ENCODE data around the gene MBNL2. TPM values are rescaled to one million over a fixed set of nuclear protein-coding genes. Genes with fewer than 3 reads are reported as not detected.

The MBNL2 gene
- total RNA-seq, 3 donors from 2014 or later (not counting 1 experiment from before 2014, with no cell fraction given), result 30.9 to 38.3 (median 33.1) TPM

GRCh38 chr13:97229699-97230098 lies 7.6 kb downstream of the MBNL2 start:
- Mint-ChIP-seq H3K27ac (peak overlapping the region in 1 of 2 donors; percentile 52), H3K4me3 (no peak overlapping the region), H3K4me1 (peaks cover 71 to 75% of the 10 kb centered on the region in 2 donors), H3K9me3 (no peaks in the 10 kb centered on the region), H3K36me3 (no peaks in the 10 kb centered on the region), H3K27me3 (ENCODE audit: low read depth in 2 of 2) (no peaks in the 10 kb centered on the region)
- no peak for TF ChIP-seq CTCF (IDR thresholded peaks at IDR 0.05)
- intact Hi-C loops (cut with micrococcal nuclease), result loop anchor here (5.0 kb wide), 1 partner anchor 33 kb away; no protein-coding TSS in a partner anchor
- ATAC-seq, result no peak
- no peaks in the 10 kb centered on the region for H3K27me3 ChIP-seq (ENCODE audit: control insufficient read depth, insufficient read depth, low read length)
- no peaks in the 10 kb centered on the region for H3K9me3 ChIP-seq (ENCODE audit: control insufficient read depth, insufficient read depth, low read length)
- no peak overlapping the region for H3K4me3 ChIP-seq (ENCODE audit: low read length)
- no peak for DNase-seq
- no peaks in the 10 kb centered on the region for H3K36me3 ChIP-seq (ENCODE audit: control insufficient read depth, insufficient read depth, low read length)
- peaks cover 30% of the 10 kb centered on the region for H3K4me1 ChIP-seq (ENCODE audit: control insufficient read depth, insufficient read depth, low read length)
- no peak overlapping the region for H3K27ac ChIP-seq (ENCODE audit: low read length)
- 93% methylated on average over 3 of the region's 3 CpGs for WGBS (ENCODE audit: insufficient coverage)

- H3K9me3 Mint-ChIP-seq, result no peaks in the 10 kb centered on the region
- Histone ChIP-seq H3K9me3 (ENCODE audit: control insufficient read depth, insufficient read depth, low read length) (no peaks in the 10 kb centered on the region), H3K4me1 (ENCODE audit: control insufficient read depth, insufficient read depth, low read length) (peaks cover 15% of the 10 kb centered on the region), H3K27ac (ENCODE audit: low read length) (no peak overlapping the region), H3K36me3 (ENCODE audit: control insufficient read depth, insufficient read depth, low read length) (no peaks in the 10 kb centered on the region), H3K27me3 (ENCODE audit: control insufficient read depth, insufficient read depth, low read length) (no peaks in the 10 kb centered on the region), H3K4me3 (ENCODE audit: low read length) (no peak overlapping the region)
- ATAC-seq (no peak), DNase-seq (no peak)
- no peaks in the 10 kb centered on the region for H3K36me3 Mint-ChIP-seq
- intact Hi-C loops (cut with micrococcal nuclease), result no loop called here
- no peaks in the 10 kb centered on the region for H3K27me3 Mint-ChIP-seq (ENCODE audit: low read depth in 2 of 2)
- H3K4me1 Mint-ChIP-seq, result peaks cover 64 to 66% of the 10 kb centered on the region in 2 donors
- peak overlapping the region in 1 of 2 donors; percentile 26 for H3K27ac Mint-ChIP-seq
- TF ChIP-seq CTCF (IDR thresholded peaks at IDR 0.05), result no peak
- WGBS (ENCODE audit: insufficient coverage), result 98% methylated on average over 4 of the region's 4 CpGs
- no peak overlapping the region for H3K4me3 Mint-ChIP-seq
Measured at GRCh38 chr13:97231118-97231828, 9.1 kb downstream of the MBNL2 start.

- Histone ChIP-seq H3K9me3 (ENCODE audit: control insufficient read depth, insufficient read depth, low read length) (no peaks in the 10 kb centered on the region), H3K27ac (ENCODE audit: low read length) (no peak overlapping the region), H3K4me3 (ENCODE audit: low read length) (no peak overlapping the region), H3K27me3 (ENCODE audit: control insufficient read depth, insufficient read depth, low read length) (no peaks in the 10 kb centered on the region), H3K4me1 (ENCODE audit: control insufficient read depth, insufficient read depth, low read length) (peaks cover 12% of the 10 kb centered on the region), H3K36me3 (ENCODE audit: control insufficient read depth, insufficient read depth, low read length) (no peaks in the 10 kb centered on the region)
- Mint-ChIP-seq H3K27ac (peak overlapping the region; percentile 19 to 40), H3K9me3 (no peaks in the 10 kb centered on the region), H3K4me3 (no peak overlapping the region), H3K4me1 (peaks cover 64 to 66% of the 10 kb centered on the region in 2 donors), H3K36me3 (no peaks in the 10 kb centered on the region), H3K27me3 (ENCODE audit: low read depth in 2 of 2) (no peaks in the 10 kb centered on the region)
- ATAC-seq, result no peak
- intact Hi-C loops (cut with micrococcal nuclease), result no loop called here
- WGBS (ENCODE audit: insufficient coverage), result 93% methylated on average over 5 of the region's 6 CpGs
- no peak for DNase-seq
- no peak for TF ChIP-seq CTCF (IDR thresholded peaks at IDR 0.05)
Measured at GRCh38 chr13:97231829-97232196, 9.7 kb downstream of the MBNL2 start.

- Histone ChIP-seq H3K9me3 (ENCODE audit: control insufficient read depth, insufficient read depth, low read length) (no peaks in the 10 kb centered on the region), H3K27me3 (ENCODE audit: control insufficient read depth, insufficient read depth, low read length) (no peaks in the 10 kb centered on the region), H3K4me1 (ENCODE audit: control insufficient read depth, insufficient read depth, low read length) (peaks cover 5% of the 10 kb centered on the region), H3K27ac (ENCODE audit: low read length) (no peak overlapping the region), H3K4me3 (ENCODE audit: low read length) (no peak overlapping the region), H3K36me3 (ENCODE audit: control insufficient read depth, insufficient read depth, low read length) (no peaks in the 10 kb centered on the region)
- DNase-seq, result no peak
- no peaks in the 10 kb centered on the region for H3K9me3 Mint-ChIP-seq
- intact Hi-C loops (cut with micrococcal nuclease), result no loop called here
- H3K36me3 Mint-ChIP-seq, result no peaks in the 10 kb centered on the region
- TF ChIP-seq CTCF (IDR thresholded peaks at IDR 0.05), result no peak
- H3K27ac Mint-ChIP-seq, result no peak overlapping the region
- no peak for ATAC-seq
- H3K27me3 Mint-ChIP-seq (ENCODE audit: low read depth in 2 of 2), result no peaks in the 10 kb centered on the region
- WGBS (ENCODE audit: insufficient coverage), result no CpG with 5 or more reads among the region's 1 CpG
- H3K4me3 Mint-ChIP-seq, result no peak overlapping the region
- peaks cover 67 to 70% of the 10 kb centered on the region in 2 donors for H3K4me1 Mint-ChIP-seq
Measured at GRCh38 chr13:97233499-97233898, 11.4 kb downstream of the MBNL2 start.
